Measurements from ENCODE around the gene ZNF529. TPM values are rescaled to one million over a fixed set of nuclear protein-coding genes. Genes with fewer than 3 reads are reported as not detected.

ZNF529 gene
- total and polyA plus RNA-seq, 10 of the 15 experiments (the other 5 are each of a cell fraction or from before 2014, with no cell fraction given), result 1.8 to 12.5 (median 4.5) TPM

DNA sequence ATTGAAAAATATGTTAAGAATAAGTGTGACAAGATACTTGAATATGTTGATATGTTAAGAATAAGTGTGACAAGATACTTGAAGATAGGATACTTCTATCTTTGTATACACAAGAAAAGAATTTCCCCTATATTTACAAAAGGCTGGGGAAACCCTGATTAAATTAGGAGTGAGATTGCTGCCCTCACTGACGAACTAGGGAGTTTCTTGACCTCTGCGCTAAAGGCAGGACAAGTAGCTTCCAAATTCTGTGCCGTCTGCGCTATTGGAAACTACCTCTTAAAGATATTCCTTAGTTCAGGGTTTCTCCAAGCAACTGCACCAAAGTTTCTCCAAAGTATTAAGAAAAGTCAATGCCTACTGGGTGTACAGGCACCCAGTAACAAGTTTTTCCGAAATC is 45.8 kb downstream of the ZNF529 start:
- TSS peak; percentile 79 for BruUV-seq (replicated peaks)
- POLR2A ChIA-PET, result interaction anchor here (1.0 kb wide), 1 partner anchor 46 kb away, joined by 3 read pairs; the partner anchor contains the start of gene ZNF529
- peak overlapping the region; percentile 83 for H3K27ac ChIP-seq (ENCODE audit: control insufficient read depth, insufficient read depth)
- FAIRE-seq (peak; percentile 23), ATAC-seq (peak; percentile 12; the same call in 2 of the 3 replicates), DNase-seq (ENCODE audit: low read depth, low spot score) (no peak)
- H3K4me3 ChIP-seq, result peak overlapping the region; percentile 76
- in situ Hi-C loops (cut with MboI) (no loop called here), intact Hi-C loops (cut with micrococcal nuclease; ENCODE audit: unreplicated experiment) (loop anchor here (5.0 kb wide), 2 partner anchors 35 to 245 kb away; partner anchors contain the start of gene ZNF850)
- RAD21 ChIA-PET (ENCODE audit: unreplicated experiment), result no interaction called here
- SMC1A ChIA-PET (ENCODE audit: uncharacterized antibody, unreplicated experiment), result interaction anchor here (1.6 kb wide), 1 partner anchor 147 kb away, joined by 3 read pairs; no protein-coding TSS in a partner anchor
- H2AFZ ChIP-seq (ENCODE audit: control insufficient read depth, low read depth, low read length), result no peak overlapping the region
- WGBS (ENCODE audit: insufficient coverage, insufficient replicate concordance, low lambda C conversion rate, missing lambda C conversion rate), result 0% methylated on average over 5 of the region's 5 CpGs
- peaks cover 20% of the 10 kb centered on the region for H3K9me3 ChIP-seq (replicated peaks; ENCODE audit: control insufficient read depth, insufficient read depth, low read length)
- H3K4me2 ChIP-seq (ENCODE audit: control insufficient read depth, insufficient read depth), result peak overlapping the region; percentile 72
- H3K9ac ChIP-seq (ENCODE audit: control insufficient read depth, insufficient read depth, low read length), result peak overlapping the region; percentile 85
- peaks cover 17% of the 10 kb centered on the region for H3K79me2 ChIP-seq (ENCODE audit: control insufficient read depth, insufficient read depth, low read length)
- 0 out of 2 replicates have a peak, but pooled peaks have one; percentile 34 for TF ChIP-seq NR2F1 (conservative IDR thresholded peaks at IDR 0.05)
- TF ChIP-seq ZNF622 (IDR thresholded peaks at IDR 0.05), result no peak
- no peak for TF ChIP-seq SMAD5 (IDR thresholded peaks at IDR 0.05; ENCODE audit: low read depth)
- TF ChIP-seq, protein P1, sequence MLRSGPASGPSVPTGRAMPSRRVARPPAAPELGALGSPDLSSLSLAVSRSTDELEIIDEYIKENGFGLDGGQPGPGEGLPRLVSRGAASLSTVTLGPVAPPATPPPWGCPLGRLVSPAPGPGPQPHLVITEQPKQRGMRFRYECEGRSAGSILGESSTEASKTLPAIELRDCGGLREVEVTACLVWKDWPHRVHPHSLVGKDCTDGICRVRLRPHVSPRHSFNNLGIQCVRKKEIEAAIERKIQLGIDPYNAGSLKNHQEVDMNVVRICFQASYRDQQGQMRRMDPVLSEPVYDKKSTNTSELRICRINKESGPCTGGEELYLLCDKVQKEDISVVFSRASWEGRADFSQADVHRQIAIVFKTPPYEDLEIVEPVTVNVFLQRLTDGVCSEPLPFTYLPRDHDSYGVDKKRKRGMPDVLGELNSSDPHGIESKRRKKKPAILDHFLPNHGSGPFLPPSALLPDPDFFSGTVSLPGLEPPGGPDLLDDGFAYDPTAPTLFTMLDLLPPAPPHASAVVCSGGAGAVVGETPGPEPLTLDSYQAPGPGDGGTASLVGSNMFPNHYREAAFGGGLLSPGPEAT (IDR thresholded peaks at IDR 0.05; ENCODE audit: low read depth), result 0 out of 2 replicates have a peak, but pooled peaks have one; percentile 18
- peak; percentile 38; the same call in 1 of the 2 replicates for TF ChIP-seq NR2C1 (IDR thresholded peaks at IDR 0.05)
- no peaks in the 10 kb centered on the region for H3K36me3 ChIP-seq (ENCODE audit: control insufficient read depth in 2 of 2, insufficient read depth in 2 of 2, low read length in 1 of 2)
- H3K27me3 ChIP-seq (replicated peaks in 1 of 2; ENCODE audit: control insufficient read depth in 2 of 2, insufficient read depth in 2 of 2, low read length in 1 of 2), result no peaks in the 10 kb centered on the region
- no peaks in the 10 kb centered on the region for H4K20me1 ChIP-seq (ENCODE audit: control insufficient read depth, insufficient read depth)
- CTCF ChIA-PET, result no interaction called here
- H3K4me1 ChIP-seq (ENCODE audit: control insufficient read depth, insufficient read depth, low read length), result no peaks in the 10 kb centered on the region

DNA sequence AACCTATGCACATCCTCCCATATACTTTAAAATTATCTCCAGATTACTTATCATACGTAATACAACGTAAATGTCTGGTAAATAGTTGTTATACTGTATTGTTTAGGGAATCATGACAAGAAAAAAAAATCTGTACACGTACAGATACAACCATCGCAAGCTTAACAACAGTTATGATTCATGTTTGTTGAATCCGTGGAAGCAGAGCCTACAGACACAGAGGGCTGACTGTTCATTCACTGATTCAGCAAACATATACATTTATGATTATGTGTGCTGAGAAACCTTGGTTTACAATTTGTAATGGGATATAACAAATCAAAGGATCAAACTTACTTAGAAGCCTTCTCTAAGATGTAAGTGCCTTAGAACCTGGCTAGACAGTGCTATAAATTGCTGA is 46.5 kb downstream of the ZNF529 start:
- DNase-seq (ENCODE audit: low read depth, low spot score) (no peak), ATAC-seq (no peak), FAIRE-seq (no peak)
- no TSS peak for BruUV-seq (replicated peaks)
- no peak for TF ChIP-seq BACH1 (IDR thresholded peaks at IDR 0.05; ENCODE audit: borderline replicate concordance)
- TF ChIP-seq HDAC6 (IDR thresholded peaks at IDR 0.05; ENCODE audit: unreplicated experiment), result no peak
- TF ChIP-seq, protein P2, sequence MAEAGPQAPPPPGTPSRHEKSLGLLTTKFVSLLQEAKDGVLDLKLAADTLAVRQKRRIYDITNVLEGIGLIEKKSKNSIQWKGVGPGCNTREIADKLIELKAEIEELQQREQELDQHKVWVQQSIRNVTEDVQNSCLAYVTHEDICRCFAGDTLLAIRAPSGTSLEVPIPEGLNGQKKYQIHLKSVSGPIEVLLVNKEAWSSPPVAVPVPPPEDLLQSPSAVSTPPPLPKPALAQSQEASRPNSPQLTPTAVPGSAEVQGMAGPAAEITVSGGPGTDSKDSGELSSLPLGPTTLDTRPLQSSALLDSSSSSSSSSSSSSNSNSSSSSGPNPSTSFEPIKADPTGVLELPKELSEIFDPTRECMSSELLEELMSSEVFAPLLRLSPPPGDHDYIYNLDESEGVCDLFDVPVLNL (IDR thresholded peaks at IDR 0.05; ENCODE audit: low read depth, low read length), result no peak
- TF ChIP-seq, protein P3, sequence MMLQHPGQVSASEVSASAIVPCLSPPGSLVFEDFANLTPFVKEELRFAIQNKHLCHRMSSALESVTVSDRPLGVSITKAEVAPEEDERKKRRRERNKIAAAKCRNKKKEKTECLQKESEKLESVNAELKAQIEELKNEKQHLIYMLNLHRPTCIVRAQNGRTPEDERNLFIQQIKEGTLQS (IDR thresholded peaks at IDR 0.05; ENCODE audit: borderline replicate concordance, extremely low read depth, low read depth, low read length), result no peak
- no peak for TF ChIP-seq RB1 (IDR thresholded peaks at IDR 0.05; ENCODE audit: borderline replicate concordance)
- TF ChIP-seq CHD2 (IDR thresholded peaks at IDR 0.05; ENCODE audit: borderline replicate concordance, low read depth, low read length), result no peak
- no peak for TF ChIP-seq RCOR1 (conservative IDR thresholded peaks at IDR 0.05; ENCODE audit: low read depth, low read length)
- no peak for TF ChIP-seq NRF1 (conservative IDR thresholded peaks at IDR 0.05; ENCODE audit: low read depth, low read length)
- TF ChIP-seq ZZZ3 (IDR thresholded peaks at IDR 0.05; ENCODE audit: control insufficient read depth, insufficient read length, low read depth), result no peak
- no peak for TF ChIP-seq LARP7 (IDR thresholded peaks at IDR 0.05)
- TF ChIP-seq NR2C1 (IDR thresholded peaks at IDR 0.05), result no peak
- H2AFZ ChIP-seq (ENCODE audit: control insufficient read depth, low read depth, low read length), result no peak overlapping the region
- no peaks in the 10 kb centered on the region for H3K36me3 ChIP-seq (ENCODE audit: control insufficient read depth in 2 of 2, insufficient read depth in 2 of 2, low read length in 1 of 2)
- SMC1A ChIA-PET (ENCODE audit: uncharacterized antibody, unreplicated experiment), result no interaction called here
- RAD21 ChIA-PET (ENCODE audit: unreplicated experiment), result no interaction called here
- no peak overlapping the region; the same call in 1 of the 2 replicates for H3K9ac ChIP-seq (ENCODE audit: control insufficient read depth, insufficient read depth, low read length)
- H3K27ac ChIP-seq (ENCODE audit: control insufficient read depth, insufficient read depth), result 0 out of 2 replicates have a peak overlapping the region, but pooled peaks have one; percentile 4
- WGBS (ENCODE audit: insufficient coverage, insufficient replicate concordance, low lambda C conversion rate, missing lambda C conversion rate), result 78% methylated on average over 5 of the region's 5 CpGs
- no peaks in the 10 kb centered on the region for H4K20me1 ChIP-seq (ENCODE audit: control insufficient read depth, insufficient read depth)
- H3K9me3 ChIP-seq (replicated peaks; ENCODE audit: control insufficient read depth, insufficient read depth, low read length), result peaks cover 22% of the 10 kb centered on the region
- H3K4me2 ChIP-seq (ENCODE audit: control insufficient read depth, insufficient read depth), result peak overlapping the region; percentile 72
- intact Hi-C loops (cut with micrococcal nuclease; ENCODE audit: unreplicated experiment) (loop anchor here (5.0 kb wide), 2 partner anchors 34 to 246 kb away; partner anchors contain the start of gene ZNF850), in situ Hi-C loops (cut with MboI) (no loop called here)
- H3K4me3 ChIP-seq, result peak overlapping the region; percentile 76; the same call in 1 of the 2 replicates
- peaks cover 17% of the 10 kb centered on the region for H3K79me2 ChIP-seq (ENCODE audit: control insufficient read depth, insufficient read depth, low read length)
- H3K27me3 ChIP-seq (replicated peaks in 1 of 2; ENCODE audit: control insufficient read depth in 2 of 2, insufficient read depth in 2 of 2, low read length in 1 of 2), result no peaks in the 10 kb centered on the region
- CTCF ChIA-PET, result no interaction called here
- POLR2A ChIA-PET, result interaction anchor here (1.0 kb wide), 1 partner anchor 47 kb away, joined by 3 read pairs; the partner anchor contains the start of gene ZNF529
- H3K4me1 ChIP-seq (ENCODE audit: control insufficient read depth, insufficient read depth, low read length), result no peaks in the 10 kb centered on the region

All from GM12878 (cell line).